HG02852 (cell line): ENCODE results near the gene PRPF8.
A peak's percentile ranks its signal among the peaks of the same experiment; 100 is the strongest.
"Not testable (repeated sequence)": the region's sequence is repeated elsewhere in the genome, so short reads cannot be mapped to it uniquely, and the experiment has no call there.

Experiments used
- ATAC-seq: cut with Tn5 transposase; IDR thresholded peaks from one replicate; pipeline ENCODE4 v1.9.1; 2021; ENCODE audit warnings: mild to moderate bottlenecking, moderate library complexity; ENCODE audit not compliant: unreplicated experiment

Gene PRPF8

DNA sequence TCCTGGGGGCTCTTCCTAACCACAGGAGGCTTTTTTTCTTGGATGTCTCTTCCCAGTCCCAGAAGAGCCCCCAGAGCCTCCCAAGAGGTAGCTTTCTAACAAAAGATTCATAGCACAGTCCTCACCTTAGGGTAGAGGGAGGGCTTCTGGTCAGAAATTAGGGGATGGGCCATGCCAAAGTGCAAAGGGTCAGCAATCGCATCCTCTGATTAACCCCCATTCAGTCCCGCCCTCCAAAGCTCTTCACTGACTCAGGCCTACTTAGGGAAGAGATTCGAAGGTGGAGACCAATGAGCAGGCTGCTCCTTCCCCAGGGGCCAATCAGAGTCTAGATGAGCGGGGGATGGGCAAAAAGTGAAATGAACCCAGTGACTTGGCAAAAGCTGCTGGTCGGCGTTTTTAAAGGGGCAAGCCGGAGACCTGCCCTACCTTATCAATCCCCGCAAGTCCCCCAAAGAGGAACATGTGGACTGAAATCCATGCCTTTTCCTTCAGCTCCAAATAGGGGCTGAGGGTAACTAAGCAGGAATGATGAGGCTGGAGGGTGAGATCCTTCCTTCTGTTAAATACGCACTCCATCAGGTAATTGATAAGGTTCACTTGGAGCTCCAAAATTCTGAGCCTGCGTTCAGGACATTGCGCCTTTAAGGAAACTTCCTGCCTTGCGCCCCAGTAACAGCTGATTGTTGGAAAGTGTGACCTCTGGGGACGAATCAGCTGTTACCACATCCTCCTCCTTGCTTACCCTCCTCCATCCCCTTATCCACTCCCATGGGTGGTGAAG is 32.4 kb upstream of the PRPF8 start:
- peak; percentile 43 for ATAC-seq

DNA sequence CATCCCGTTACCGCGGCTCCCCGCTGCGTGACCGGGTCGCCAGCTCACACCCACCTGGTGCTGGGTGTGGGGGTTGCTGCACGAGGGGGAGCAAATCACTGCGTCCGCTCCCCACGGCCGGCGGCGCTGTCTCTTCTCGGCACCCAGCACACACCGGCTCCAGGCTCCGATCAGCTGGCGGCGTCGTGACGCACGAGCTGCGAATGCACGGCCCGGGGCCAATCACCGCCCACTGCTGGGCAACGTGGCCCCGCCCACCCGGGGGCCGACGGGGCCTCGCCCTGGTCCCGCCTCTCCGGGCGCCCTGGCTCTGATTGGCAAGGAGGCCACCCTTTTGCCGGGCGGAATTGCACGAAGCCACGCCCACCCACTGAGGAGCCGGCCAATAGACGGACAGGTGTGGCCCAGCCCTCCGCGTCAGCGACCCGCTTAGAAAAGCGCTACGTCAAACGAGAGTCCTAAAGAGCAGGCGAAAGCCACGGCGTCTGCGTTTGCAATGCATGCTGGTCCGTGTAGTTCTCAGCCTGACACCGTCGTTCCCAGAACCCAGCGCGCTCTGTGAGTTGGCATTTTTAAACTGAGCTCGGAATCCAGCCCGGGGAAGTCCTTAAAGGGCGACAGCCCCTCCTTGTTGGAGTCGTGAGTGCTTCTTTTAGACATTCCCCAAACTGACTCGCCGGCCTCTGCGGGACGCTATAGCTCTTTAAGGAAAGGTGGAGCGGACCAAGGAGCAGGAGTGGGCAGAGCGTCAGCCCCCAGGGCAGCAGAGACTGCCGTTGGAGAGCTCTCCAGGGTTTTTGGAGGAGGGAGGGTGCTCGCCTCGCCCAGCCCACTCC is 31.6 kb upstream of the PRPF8 start:
- ATAC-seq = peak; percentile 74

DNA sequence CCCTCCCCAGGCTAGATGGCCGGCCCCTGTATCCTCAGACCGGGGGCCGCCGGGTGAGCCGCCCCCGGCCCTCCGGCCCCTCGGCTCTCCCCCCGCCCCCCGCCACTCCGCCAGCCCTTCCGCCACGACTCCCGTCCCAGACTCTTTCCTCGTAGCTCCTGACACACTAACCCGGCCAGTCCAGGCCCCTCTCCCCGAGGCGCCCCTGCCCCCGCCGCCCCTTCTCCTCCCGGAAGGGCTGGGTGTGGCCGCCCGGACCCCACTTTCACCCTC is 31.1 kb upstream of the PRPF8 start:
- no peak for ATAC-seq

- no peak for ATAC-seq
Measured at GRCh38 chr17:1714980-1715802, 30.5 kb upstream of the PRPF8 start.

GRCh38 chr17:1714427-1714979 is 29.8 kb upstream of the PRPF8 start:
- ATAC-seq = no peak

GRCh38 chr17:1713878-1714426 is 29.3 kb upstream of the PRPF8 start:
- ATAC-seq = no peak

DNA sequence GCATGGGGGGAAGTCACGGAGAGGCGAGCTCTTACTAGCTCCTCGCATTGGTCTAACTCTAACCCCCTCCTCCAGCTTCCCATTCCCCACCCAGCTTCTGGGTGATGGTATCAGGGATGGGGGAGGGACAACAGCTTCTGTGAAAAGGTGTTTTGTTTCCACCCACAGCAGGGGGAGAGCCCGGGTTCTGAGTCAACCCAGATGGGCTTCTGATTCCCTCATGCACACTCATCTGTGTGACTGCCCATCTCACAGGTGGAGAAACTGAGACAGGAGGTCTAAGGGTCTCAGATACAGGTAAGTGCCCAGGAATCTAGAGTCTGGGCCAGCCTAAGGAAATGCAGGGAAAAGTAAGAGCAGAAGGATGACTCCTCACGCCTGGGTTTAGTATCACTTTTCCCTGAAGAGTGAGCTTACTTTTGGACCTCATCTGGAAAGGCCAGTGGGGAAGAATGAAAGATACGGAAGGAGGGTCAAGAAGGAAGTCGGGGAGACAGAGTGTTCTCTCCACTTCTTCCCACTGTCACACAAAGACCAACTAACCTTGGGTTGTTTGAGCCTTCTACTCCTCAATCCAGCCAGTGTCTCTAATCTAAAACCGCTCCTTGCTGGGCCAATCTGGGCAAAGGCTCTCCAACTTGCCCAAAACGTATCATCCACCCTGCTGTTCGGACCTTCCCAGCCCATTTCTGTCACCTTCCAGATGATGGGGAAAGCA is 28.7 kb upstream of the PRPF8 start:
- ATAC-seq = no peak

- no peak for ATAC-seq
Measured at GRCh38 chr17:1712271-1712670, 27.6 kb upstream of the PRPF8 start.

- no peak for ATAC-seq
Measured at GRCh38 chr17:1711804-1712203, 27.1 kb upstream of the PRPF8 start.

DNA sequence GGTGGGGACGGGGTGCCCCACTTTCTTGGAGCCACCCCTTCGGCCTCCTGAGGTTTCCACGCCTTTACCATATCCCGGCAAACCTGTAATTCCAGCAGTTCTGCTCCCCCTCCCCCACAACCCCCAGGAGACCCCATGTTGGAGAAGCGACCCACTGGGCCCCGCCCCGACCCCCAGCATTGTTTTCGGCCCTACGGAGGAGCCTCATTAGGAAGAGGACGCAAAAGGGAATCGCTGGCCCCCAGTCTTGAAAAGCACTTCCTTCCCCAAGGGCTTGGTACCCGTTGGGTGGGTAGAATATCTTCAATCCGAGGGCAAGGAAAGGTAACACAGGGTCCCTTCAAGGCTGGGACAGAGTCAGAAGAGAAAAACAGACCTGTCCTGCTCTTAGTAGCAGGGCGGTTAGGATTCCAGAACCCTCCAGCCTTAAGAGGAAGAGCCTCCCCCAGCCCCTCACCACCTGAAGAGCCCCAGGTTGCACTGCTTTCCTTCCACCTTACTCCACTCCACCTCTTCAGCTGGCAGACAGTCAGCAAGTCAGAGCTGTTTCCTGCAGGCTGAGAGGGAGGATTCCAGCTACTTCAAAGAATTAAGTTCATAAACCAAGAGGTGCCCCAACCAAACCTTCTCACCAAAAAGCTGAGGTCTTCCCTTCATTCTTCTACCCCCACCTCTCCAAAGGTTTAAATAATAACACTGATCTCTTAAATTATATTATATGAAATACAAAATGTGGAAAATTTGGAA is 26.3 kb upstream of the PRPF8 start:
- ATAC-seq = no peak

DNA sequence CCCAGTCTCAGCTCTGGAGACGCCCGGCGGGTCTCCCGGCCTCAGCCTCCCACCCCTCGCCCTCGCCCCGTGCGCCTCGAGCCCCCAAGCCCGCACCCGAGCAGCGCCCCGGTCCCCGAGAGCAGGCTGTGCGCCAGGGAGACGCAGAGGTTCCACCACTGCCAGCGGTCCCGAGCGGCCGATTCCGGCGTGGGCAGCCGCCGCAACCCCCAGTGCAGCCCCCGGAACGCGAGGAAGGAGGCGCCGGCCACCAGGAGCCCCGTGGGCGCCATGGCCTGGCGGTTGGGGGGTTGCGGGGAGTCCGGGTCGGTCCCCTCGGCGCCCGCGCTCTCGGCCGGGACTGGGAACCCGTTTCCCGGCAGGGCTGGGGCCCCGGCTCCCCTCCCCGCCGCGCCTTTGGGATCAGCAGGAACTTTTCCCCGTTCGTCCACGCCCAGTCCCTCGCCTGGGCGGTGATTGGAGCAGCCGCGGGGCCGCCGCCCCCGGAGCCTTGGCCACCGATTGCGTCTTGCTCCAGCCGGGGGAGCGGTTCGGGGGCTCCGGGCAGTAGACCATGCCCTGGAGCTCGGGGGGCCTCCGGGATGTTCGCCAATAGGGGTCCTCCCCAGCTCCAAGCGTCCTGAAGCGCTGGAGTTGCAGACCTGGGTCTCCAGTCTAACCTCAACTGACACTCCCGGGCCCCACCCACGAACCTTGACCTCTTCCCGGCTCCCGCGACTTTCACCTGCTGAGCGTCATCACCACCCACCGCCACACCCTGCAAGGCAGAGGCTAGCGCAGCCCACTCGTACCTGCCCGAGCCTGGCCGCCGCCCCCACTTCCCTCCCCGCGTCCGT is 25.5 kb upstream of the PRPF8 start, which contains the start of gene TLCD2:
TLCD2 (minus strand) TSS at position 407 of the 836 bp plus-strand sequence; CDS start at position 272, 135 bp downstream.
- ATAC-seq = no peak

- ATAC-seq = no peak
Measured at GRCh38 chr17:1709403-1709951, 24.8 kb upstream of the PRPF8 start.

DNA sequence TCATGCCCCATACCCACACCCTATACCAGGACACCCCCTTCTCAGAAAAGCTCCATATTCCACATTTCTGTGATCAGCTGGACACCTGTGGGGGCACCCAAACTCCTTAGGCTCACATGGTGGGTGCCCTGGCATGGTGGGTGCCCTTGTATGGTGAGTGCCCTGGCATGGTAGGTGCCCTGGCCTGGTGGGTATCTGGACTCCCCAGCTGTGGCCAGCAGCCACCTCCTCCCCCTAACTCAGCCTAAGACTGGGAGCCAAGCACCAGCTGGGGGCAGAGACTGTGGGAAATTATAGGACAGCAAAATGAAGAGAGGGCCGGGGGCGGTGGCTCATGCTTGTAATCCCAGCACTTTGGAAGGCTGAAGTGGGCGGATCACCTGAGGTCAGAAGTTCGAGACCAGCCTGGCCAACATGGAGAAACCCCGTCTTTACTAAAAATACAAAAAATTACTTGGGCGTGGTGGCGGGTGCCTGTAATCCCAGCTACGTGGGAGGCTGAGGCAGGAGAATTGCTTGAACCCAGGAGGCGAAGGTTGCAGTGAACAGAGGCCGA is 24.2 kb upstream of the PRPF8 start:
- not testable (repeated sequence) for ATAC-seq

GRCh38 chr17:1707107-1707506 is 22.4 kb upstream of the PRPF8 start:
- no peak for ATAC-seq

DNA sequence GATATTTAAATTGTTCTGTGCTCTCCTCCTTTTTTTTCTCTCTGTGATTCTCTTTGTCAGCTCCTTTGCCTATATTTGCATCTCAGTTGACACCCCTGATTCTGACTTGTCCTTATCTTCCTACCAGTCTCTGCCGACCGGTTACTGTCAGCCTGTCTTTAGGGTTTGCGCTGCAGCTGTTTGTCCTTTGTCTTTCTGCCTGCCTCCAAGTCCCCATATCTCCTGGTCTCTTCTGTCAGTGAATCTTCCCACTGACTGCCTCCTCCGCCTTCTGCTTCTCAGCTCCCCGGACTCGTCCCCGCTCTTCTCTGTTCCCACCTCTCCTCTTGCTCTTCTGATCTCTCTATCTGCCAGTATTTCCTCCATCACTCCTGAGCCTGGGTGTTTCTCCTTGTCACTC is 20.3 kb upstream of the PRPF8 start:
- no peak for ATAC-seq

GRCh38 chr17:1703063-1703462 is 18.4 kb upstream of the PRPF8 start:
- no peak for ATAC-seq

- not testable (repeated sequence) for ATAC-seq
Measured at GRCh38 chr17:1699891-1700290, 15.2 kb upstream of the PRPF8 start.

- no peak for ATAC-seq
Measured at GRCh38 chr17:1697681-1698080, 13.0 kb upstream of the PRPF8 start.
